ENCODE results near the gene CDK16. TPM values are rescaled to one million over a fixed set of nuclear protein-coding genes. Genes with fewer than 3 reads are reported as not detected.
A peak's percentile ranks its signal among the peaks of the same experiment; 100 is the strongest.

Gene CDK16
- total RNA-seq, 1 donor from 2014 or later = 151 TPM

DNA sequence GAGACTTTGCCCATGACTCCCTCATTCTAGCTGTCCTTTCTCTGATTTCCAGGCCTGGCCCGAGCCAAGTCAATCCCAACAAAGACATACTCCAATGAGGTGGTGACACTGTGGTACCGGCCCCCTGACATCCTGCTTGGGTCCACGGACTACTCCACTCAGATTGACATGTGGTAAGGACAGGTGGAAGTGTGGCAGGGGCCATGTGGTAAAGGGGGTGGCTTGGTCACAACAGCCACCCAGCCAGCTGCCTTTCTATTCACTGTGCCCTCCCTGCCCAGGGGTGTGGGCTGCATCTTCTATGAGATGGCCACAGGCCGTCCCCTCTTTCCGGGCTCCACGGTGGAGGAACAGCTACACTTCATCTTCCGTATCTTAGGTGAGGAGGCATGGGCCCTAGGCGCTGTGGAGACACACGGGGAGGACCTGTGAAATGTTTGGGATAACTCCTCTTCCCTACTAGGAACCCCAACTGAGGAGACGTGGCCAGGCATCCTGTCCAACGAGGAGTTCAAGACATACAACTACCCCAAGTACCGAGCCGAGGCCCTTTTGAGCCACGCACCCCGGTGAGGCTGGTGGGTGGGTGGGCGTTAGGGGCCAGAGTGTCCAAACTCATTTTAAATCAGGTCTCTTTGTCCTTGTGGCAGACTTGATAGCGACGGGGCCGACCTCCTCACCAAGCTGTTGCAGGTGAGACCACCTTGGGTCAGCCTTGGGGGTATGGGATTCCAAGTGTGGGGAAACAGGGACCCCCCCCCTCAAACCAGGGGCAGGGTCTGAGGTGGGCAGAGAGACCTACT, 8.3 kb downstream of the CDK16 start:
- DNase-seq (ENCODE audit: low read depth) = no peak

DNA sequence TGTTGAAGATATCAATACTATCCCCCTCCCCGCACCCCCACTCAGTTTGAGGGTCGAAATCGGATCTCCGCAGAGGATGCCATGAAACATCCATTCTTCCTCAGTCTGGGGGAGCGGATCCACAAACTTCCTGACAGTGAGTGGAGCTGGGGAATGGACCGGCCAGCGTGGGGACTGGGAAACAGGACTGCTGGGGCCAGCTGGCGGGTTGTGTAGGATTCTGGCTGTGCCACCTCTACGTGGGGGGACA, 8.8 kb downstream of the CDK16 start:
- DNase-seq (ENCODE audit: low read depth) = no peak

GRCh38 chrX:47228550-47229270, 10.2 kb downstream of the CDK16 start:
- DNase-seq (ENCODE audit: low read depth) = no peak

GRCh38 chrX:47229427-47229826, 10.9 kb downstream of the CDK16 start:
- DNase-seq (ENCODE audit: low read depth) = no peak

DNA sequence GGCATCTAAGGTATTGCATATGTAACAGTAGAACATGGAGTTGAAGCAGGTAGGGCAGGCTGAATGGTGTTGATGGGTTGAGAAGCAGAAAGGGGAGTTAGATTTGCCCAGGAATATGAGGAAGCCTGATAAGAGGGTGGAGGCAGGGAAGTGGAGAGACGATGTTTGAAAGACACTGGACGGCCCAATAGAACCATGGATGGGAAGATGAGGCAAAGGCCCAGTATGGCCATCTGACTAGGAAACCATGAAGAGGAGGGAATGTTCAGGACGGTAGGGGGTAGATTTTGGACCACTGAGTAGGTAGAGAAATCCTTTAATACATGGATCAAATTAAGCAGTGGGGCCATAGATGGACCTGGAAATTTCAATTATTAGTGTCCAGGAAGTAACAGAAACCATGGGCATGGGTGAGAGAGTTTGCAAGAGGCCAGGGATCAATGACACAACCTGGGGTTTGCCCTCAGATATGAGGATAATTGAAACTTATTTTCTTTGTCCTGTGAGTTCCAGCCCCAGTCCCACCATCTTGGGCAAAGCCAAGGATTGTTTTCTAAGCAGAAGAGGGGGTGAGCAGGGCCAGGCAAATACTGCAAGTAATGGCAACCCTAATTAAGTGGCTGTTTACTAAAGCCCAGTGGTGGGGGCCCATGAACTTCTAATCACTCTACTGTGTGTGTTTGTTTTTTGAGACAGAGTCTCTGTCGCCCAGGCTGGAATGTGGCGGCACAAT, 11.8 kb downstream of the CDK16 start:
- no peak for DNase-seq (ENCODE audit: low read depth)

DNA sequence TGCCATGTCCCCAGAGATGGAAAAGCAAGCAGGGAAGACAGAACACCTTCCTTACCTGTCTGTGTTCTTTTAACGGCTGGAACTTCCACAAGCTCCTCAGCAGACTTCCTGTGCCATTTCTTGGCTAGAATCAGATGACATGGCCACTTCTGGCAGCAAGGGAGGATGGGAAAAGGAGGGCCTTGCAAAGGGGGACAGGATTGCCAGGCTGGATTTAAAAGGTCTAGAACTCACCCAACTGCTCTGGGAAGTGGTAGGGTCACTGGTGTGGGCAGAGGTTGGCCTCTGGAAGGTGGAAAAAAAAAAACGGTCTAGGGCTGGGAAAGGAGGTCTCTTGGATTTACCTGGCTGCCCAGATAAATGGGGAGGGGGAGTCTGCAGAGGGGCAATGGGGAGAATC, 12.7 kb downstream of the CDK16 start:
- DNase-seq (ENCODE audit: low read depth) = no peak

- DNase-seq (ENCODE audit: low read depth) = no peak
Measured at GRCh38 chrX:47232197-47232802, 13.8 kb downstream of the CDK16 start.

DNA sequence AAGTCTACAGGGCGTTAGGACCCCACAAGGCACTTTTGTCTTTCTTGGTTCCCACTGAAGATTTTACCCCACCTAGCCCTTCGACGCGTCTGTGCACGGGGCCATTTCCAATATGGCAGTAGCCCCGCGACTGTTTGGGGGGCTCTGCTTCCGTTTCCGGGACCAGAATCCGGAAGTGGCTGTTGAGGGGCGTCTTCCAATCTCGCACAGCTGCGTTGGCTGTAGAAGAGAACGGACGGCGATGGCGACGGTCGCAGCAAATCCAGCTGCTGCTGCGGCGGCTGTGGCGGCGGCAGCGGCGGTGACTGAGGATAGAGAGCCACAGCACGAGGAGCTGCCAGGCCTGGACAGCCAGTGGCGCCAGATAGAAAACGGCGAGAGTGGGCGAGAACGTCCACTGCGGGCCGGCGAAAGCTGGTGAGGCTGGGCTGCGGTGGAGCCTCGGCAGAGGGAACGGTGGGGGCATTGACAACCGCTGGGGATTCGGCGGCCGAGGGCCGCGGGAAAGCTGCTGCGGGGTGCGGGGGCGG, 14.4 kb downstream of the CDK16 start, which contains the start of gene USP11:
USP11 (plus strand) TSS at position 207 of the 530 bp plus-strand sequence; CDS start at position 242, 35 bp downstream.
- DNase-seq (ENCODE audit: low read depth) = peak; percentile 72

- peak; percentile 94 for DNase-seq (ENCODE audit: low read depth)
Measured at GRCh38 chrX:47233333-47234113, 15.0 kb downstream of the CDK16 start.

GRCh38 chrX:47234583-47234982, 16.1 kb downstream of the CDK16 start:
- DNase-seq (ENCODE audit: low read depth) = no peak

GRCh38 chrX:47235691-47236103, 17.2 kb downstream of the CDK16 start:
- DNase-seq (ENCODE audit: low read depth) = no peak

GRCh38 chrX:47239199-47239598, 20.7 kb downstream of the CDK16 start:
- no peak for DNase-seq (ENCODE audit: low read depth)

DNA sequence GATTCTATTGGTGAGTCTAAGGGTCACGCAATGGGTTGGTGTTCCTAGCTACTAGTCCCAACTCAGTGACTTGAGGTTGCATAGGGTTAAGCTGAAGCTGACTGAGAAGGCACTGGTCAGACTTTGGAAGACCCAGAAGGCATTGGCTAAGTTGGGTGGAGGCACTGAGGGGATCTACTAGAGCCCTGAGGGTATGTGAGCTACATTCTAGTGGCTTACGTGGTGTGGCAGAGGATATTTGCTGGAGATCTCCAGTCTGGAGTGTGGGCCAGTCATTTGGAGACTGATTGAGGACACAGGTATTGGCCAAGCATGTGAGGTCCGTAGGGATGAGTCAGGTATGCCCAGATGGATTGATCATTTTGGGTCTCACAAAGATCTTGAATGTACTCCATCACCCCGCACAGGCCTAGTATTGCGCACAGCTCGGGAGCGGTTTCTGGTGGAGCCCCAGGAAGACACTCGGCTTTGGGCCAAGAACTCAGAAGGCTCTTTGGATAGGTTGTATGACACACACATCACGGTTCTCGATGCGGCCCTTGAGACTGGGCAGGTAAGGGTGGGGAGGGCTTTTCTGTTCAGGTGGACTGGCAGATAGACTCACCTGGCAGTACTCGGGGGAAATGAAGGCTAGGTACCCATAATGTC, 21.5 kb downstream of the CDK16 start:
- DNase-seq (ENCODE audit: low read depth) = no peak

- no peak for DNase-seq (ENCODE audit: low read depth)
Measured at GRCh38 chrX:47240619-47241018, 22.1 kb downstream of the CDK16 start.

DNA sequence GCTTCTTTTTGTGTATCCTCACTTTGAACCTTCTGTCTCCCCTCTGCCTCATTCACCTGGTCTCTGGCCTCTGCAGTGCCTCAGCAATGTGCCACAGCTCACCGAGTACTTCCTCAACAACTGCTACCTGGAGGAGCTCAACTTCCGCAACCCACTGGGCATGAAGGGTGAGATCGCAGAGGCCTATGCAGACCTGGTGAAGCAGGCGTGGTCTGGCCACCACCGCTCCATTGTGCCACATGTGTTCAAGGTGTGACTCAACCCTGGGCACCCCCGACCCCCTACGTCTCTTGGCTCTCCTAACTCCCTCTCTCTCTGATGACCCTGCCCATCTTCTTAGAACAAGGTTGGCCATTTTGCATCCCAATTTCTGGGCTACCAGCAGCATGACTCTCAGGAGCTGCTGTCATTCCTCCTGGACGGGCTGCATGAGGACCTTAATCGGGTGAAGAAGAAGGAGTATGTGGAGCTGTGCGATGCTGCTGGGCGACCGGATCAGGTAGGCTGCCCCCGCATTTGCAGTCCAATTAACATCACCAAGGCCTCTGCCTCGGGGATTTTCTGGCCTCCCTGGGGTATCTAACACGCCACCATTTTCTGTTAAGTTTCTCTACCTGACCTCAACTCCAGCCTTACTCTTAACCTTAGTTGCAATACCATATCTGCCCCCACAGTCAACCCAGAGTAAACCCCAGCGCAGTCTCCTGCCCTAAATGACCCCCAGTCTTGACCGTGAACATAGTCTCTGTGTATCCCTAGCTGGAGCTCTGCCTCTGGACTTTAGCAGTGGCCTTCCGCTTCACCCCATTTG, 22.9 kb downstream of the CDK16 start:
- no peak for DNase-seq (ENCODE audit: low read depth)

GRCh38 chrX:47242321-47242720, 23.8 kb downstream of the CDK16 start:
- DNase-seq (ENCODE audit: low read depth) = no peak

DNA sequence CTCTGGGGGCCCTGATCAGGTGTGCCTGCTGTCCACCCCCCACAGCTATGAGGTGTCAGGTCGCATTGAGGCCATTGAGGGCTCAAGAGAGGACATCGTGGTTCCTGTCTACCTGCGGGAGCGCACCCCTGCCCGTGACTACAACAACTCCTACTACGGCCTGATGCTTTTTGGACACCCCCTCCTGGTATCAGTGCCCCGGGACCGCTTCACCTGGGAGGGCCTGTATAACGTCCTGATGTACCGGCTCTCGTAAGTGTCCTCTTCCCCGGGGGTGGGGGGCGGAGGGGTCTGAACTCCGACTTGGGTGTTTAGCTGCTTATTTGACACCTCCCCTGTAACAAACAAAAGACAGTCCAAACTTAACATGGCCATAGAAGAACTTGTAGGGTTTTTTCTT, 24.9 kb downstream of the CDK16 start:
- no peak for DNase-seq (ENCODE audit: low read depth)

GRCh38 chrX:47244676-47245075, 26.2 kb downstream of the CDK16 start:
- no peak for DNase-seq (ENCODE audit: low read depth)

GRCh38 chrX:47245156-47245555, 26.7 kb downstream of the CDK16 start:
- DNase-seq (ENCODE audit: low read depth) = no peak

All from myocyte (in vitro differentiated cells).